GM20000 (cell line): ENCODE data around the gene OS9.

Source experiments
- DNase-seq: peaks from one replicate; pipeline ENCODE4 v3.0.0; 2012; ENCODE audit warnings: low spot score
- CTCF ChIP-seq: IDR thresholded peaks from 2 replicates; pipeline ENCODE4 v1.5.1; 2012; ENCODE audit warnings: mild to moderate bottlenecking, control low read depth; ENCODE audit errors: extremely low read depth, missing control alignments

Gene OS9

GRCh38 chr12:57717846-57718640 is 24.1 kb downstream of the OS9 start:
- TF ChIP-seq CTCF = no peak
- DNase-seq = no peak

- DNase-seq = peak; percentile 7
Observed at GRCh38 chr12:57718641-57719528, 25.0 kb downstream of the OS9 start.

GRCh38 chr12:57719777-57720605 is 26.1 kb downstream of the OS9 start:
- TF ChIP-seq CTCF = no peak
- DNase-seq = no peak

More at GRCh38 chr12:57718641-57719528, 25.0 kb downstream of the OS9 start:
- no peak for TF ChIP-seq CTCF

DNA sequence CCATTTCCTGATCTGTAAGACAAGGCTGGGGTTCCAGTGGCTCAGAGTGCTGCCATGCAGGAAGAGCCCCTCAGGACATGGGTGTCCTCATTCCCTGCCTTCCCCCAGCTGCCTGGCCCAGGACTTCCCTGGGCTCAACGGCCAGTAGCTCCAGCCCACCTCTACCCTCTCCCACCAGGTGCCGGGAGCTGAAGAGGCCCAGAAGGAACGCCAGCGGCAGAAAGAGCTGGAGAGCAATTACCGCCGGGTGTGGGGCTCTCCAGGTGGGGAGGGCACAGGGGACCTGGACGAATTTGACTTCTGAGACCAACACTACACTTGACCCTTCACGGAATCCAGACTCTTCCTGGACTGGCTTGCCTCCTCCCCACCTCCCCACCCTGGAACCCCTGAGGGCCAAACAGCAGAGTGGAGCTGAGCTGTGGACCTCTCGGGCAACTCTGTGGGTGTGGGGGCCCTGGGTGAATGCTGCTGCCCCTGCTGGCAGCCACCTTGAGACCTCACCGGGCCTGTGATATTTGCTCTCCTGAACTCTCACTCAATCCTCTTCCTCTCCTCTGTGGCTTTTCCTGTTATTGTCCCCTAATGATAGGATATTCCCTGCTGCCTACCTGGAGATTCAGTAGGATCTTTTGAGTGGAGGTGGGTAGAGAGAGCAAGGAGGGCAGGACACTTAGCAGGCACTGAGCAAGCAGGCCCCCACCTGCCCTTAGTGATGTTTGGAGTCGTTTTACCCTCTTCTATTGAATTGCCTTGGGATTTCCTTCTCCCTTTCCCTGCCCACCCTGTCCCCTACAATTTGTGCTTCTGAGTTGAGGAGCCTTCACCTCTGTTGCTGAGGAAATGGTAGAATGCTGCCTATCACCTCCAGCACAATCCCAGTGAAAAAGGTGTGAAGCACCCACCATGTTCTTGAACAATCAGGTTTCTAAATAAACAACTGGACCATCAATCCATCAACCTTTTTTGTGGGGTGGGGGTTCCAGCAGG is 27.0 kb downstream of the OS9 start:
- no peak for TF ChIP-seq CTCF
- DNase-seq = peak; percentile 6

- DNase-seq = peak; percentile 7
Observed at GRCh38 chr12:57721846-57722608, 28.1 kb downstream of the OS9 start.

- no peak for TF ChIP-seq CTCF
Observed at GRCh38 chr12:57722716-57723629, 29.0 kb downstream of the OS9 start.

More at GRCh38 chr12:57722716-57723629, 29.0 kb downstream of the OS9 start:
- peak; percentile 8 for DNase-seq
